Endodermal cell (in vitro differentiated cells): ENCODE data around the gene NAA25. TPM values are rescaled to one million over a fixed set of nuclear protein-coding genes. Genes with fewer than 3 reads are reported as not detected.
"Not testable (repeated sequence)": the region's sequence is repeated elsewhere in the genome, so short reads cannot be mapped to it uniquely, and the experiment has no call there.

Experiments used
- DNase-seq: peaks from one replicate; pipeline ENCODE4 v3.0.0-alpha.2; 2017
- H3K27ac ChIP-seq: 2 replicates; pipeline ENCODE4 v1.5.1; 2013; ENCODE audit warnings: mild to moderate bottlenecking, low read depth, low read length, moderate library complexity
- H3K27me3 ChIP-seq: 2 replicates; pipeline ENCODE4 v1.6.1; 2013; ENCODE audit warnings: mild to moderate bottlenecking, low read length, moderate library complexity; ENCODE audit not compliant: insufficient read depth, control insufficient read depth, poor library complexity, severe bottlenecking
- H3K36me3 ChIP-seq: 2 replicates; pipeline ENCODE4 v1.7.0; 2013; ENCODE audit warnings: mild to moderate bottlenecking, low read length, moderate library complexity; ENCODE audit not compliant: control insufficient read depth, insufficient read depth
- H3K4me1 ChIP-seq: one replicate; pipeline ENCODE4 v1.7.0; 2013; ENCODE audit warnings: low read length; ENCODE audit not compliant: control insufficient read depth, insufficient read depth
- H3K4me3 ChIP-seq: 2 replicates; pipeline ENCODE4 v1.5.1; 2013; ENCODE audit warnings: mild to moderate bottlenecking, low read length, moderate library complexity
- H3K9ac ChIP-seq: 2 replicates; pipeline ENCODE4 v1.6.1; 2013; ENCODE audit warnings: mild to moderate bottlenecking, low read length, moderate library complexity; ENCODE audit not compliant: poor library complexity, severe bottlenecking; ENCODE audit errors: extremely low read depth
- H3K9me3 ChIP-seq: 2 replicates; pipeline ENCODE4 v1.6.1; 2013; ENCODE audit warnings: mild to moderate bottlenecking, low read length, moderate library complexity; ENCODE audit not compliant: control insufficient read depth
- H3K27ac Mint-ChIP-seq: 2 replicates; pipeline ENCODE4 v1.8.0; 2020; ENCODE audit warnings: mixed read lengths
- H3K27me3 Mint-ChIP-seq: 2 replicates; pipeline ENCODE4 v1.8.0; 2021; ENCODE audit warnings: mild to moderate bottlenecking, mixed read lengths; ENCODE audit not compliant: insufficient read depth
- H3K36me3 Mint-ChIP-seq: 2 replicates; pipeline ENCODE4 v1.8.0; 2020; ENCODE audit warnings: low read depth, mixed read lengths
- H3K4me1 Mint-ChIP-seq: 2 replicates; pipeline ENCODE4 v1.8.0; 2020; ENCODE audit warnings: mixed read lengths
- H3K4me3 Mint-ChIP-seq: 2 replicates; pipeline ENCODE4 v1.8.0; 2020; ENCODE audit warnings: mild to moderate bottlenecking, moderate library complexity, mixed read lengths
- H3K9me3 Mint-ChIP-seq: 2 replicates; pipeline ENCODE4 v1.8.0; 2020; ENCODE audit warnings: mild to moderate bottlenecking, mixed read lengths
- CTCF ChIP-seq: fragments of 200-600 bp; sonication (generic); conservative IDR thresholded peaks from 2 replicates; pipeline ENCODE4 v1.5.0; 2021; ENCODE audit warnings: antibody characterized with exemption, mild to moderate bottlenecking
- WGBS, 2 experiments: methylation state at CpG; one replicate each; pipeline versions ENCODE4 v1.1.5 to v1.1.7; 2013; ENCODE audit warnings: missing lambda C conversion rate in 2 of 2, mixed read lengths in 1 of 2; ENCODE audit not compliant: insufficient coverage in 1 of 2, insufficient read length in 1 of 2; 5-methylcytosine and 5-hydroxymethylcytosine counted together
- total RNA-seq, 2 donors: library from RNA; stranded (reverse); fragmentation: NEBNext Ultra II Directional in 1 of 2; extraction: Animal tissue kit (Norgen Biotek cat#: 25700) in 1 of 2; gene quantifications; 2 replicates in 1 of 2; 3 replicates in 1 of 2; pipeline ENCODE4 v1.2.1, GENCODE V29; 2021

The NAA25 gene
- total RNA-seq, 2 donors from 2014 or later: 34.2 to 36.3 TPM

- Mint-ChIP-seq H3K36me3 (peaks cover 52% of the 10 kb centered on the region), H3K27ac (no peak overlapping the region), H3K27me3 (no peaks in the 10 kb centered on the region), H3K4me1 (peaks cover 23% of the 10 kb centered on the region), H3K4me3 (no peak overlapping the region), H3K9me3 (no peaks in the 10 kb centered on the region)
- 89 to 100% methylated on average over 2 to 4 of the region's 4 CpGs for whole genome bisulfite sequencing, 2 experiments
- Histone ChIP-seq H3K27ac (no peak overlapping the region), H3K36me3 (peaks cover 55% of the 10 kb centered on the region), H3K9ac (no peak overlapping the region), H3K9me3 (no peaks in the 10 kb centered on the region), H3K4me3 (no peak overlapping the region), H3K27me3 (no peaks in the 10 kb centered on the region), H3K4me1 (peaks cover 8% of the 10 kb centered on the region)
- no peak for TF ChIP-seq CTCF
- peak; percentile 3 for DNase-seq
Observed at GRCh38 chr12:112102127-112102526, 6.5 kb downstream of the NAA25 start.

GRCh38 chr12:112100500-112100899 is 8.1 kb downstream of the NAA25 start:
- not testable (repeated sequence) for H3K9me3 Mint-ChIP-seq, H3K27me3 ChIP-seq, H3K27ac Mint-ChIP-seq, H3K27me3 Mint-ChIP-seq, H3K4me3 ChIP-seq, H3K27ac ChIP-seq, H3K9me3 ChIP-seq, H3K4me1 ChIP-seq, H3K9ac ChIP-seq, H3K4me3 Mint-ChIP-seq
- peak; percentile 13 for DNase-seq
- peaks cover 60% of the 10 kb centered on the region for H3K36me3 ChIP-seq
- peaks cover 13% of the 10 kb centered on the region for H3K4me1 Mint-ChIP-seq
- H3K36me3 Mint-ChIP-seq: peaks cover 61% of the 10 kb centered on the region
- 95% methylated on average over 13 to 15 of the region's 15 CpGs for WGBS, 2 experiments

- Histone ChIP-seq H3K36me3 (peaks cover 73% of the 10 kb centered on the region), H3K4me3 (no peak overlapping the region), H3K27me3 (no peaks in the 10 kb centered on the region), H3K27ac (no peak overlapping the region), H3K9ac (no peak overlapping the region), H3K4me1 (no peaks in the 10 kb centered on the region), H3K9me3 (no peaks in the 10 kb centered on the region)
- H3K36me3 Mint-ChIP-seq: peaks cover 68% of the 10 kb centered on the region
- no peak for TF ChIP-seq CTCF
- H3K27ac Mint-ChIP-seq: no peak overlapping the region
- H3K4me1 Mint-ChIP-seq: no peaks in the 10 kb centered on the region
- H3K27me3 Mint-ChIP-seq: no peaks in the 10 kb centered on the region
- no peak overlapping the region for H3K4me3 Mint-ChIP-seq
- H3K9me3 Mint-ChIP-seq: peaks cover 2% of the 10 kb centered on the region
- DNase-seq: peak; percentile 36
- WGBS, 2 experiments: 96 to 98% methylated on average over 7 to 8 of the region's 8 CpGs
Observed at GRCh38 chr12:112097641-112098040, 10.9 kb downstream of the NAA25 start.

DNA sequence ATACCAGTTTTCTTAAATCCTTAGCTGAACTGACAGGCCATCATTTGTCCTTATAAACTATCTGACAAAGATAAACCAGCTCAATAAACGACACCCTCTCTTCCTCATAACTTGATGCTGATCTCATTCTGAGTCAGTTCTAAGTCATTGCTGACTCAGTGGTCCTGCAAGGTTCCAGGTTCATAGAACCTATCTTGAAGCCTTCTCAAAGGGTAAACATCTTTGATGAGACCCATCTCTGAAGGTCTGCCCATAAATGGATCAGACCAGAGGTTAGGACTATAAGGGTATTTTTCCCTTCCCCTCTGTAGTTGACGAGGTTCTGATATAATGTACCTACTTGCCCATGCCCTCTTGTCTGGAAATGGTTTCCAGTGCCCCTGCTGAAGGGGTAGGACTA is 11.9 kb downstream of the NAA25 start:
- Histone ChIP-seq H3K27me3 (no peaks in the 10 kb centered on the region), H3K4me1 (no peaks in the 10 kb centered on the region), H3K9me3 (no peaks in the 10 kb centered on the region), H3K36me3 (peaks cover 81% of the 10 kb centered on the region), H3K9ac (no peak overlapping the region), H3K27ac (no peak overlapping the region), H3K4me3 (no peak overlapping the region)
- Mint-ChIP-seq H3K4me3 (no peak overlapping the region), H3K4me1 (no peaks in the 10 kb centered on the region), H3K27ac (peak overlapping the region; percentile 12), H3K27me3 (no peaks in the 10 kb centered on the region), H3K9me3 (peaks cover 2% of the 10 kb centered on the region), H3K36me3 (peaks cover 72% of the 10 kb centered on the region)
- DNase-seq: peak; percentile 20
- TF ChIP-seq CTCF: no peak
- whole genome bisulfite sequencing, 2 experiments: 86 to 100% methylated on average over 1 to 2 of the region's 2 CpGs
